NB4 (cell line): Measurements from ENCODE around the gene C6orf132.
A peak's percentile ranks its signal among the peaks of the same experiment; 100 is the strongest.

Experiments used
- MYC ChIP-seq: IDR thresholded peaks from 2 replicates; pipeline ENCODE4 v1.6.1; 2011; ENCODE audit warnings: low read depth, low read length
- POLR2A ChIP-seq: IDR thresholded peaks from 2 replicates; pipeline ENCODE4 v1.6.1; 2011; ENCODE audit warnings: mild to moderate bottlenecking; ENCODE audit not compliant: insufficient read length; ENCODE audit errors: extremely low read depth
- TF ChIP-seq, protein P1 (sequence below): IDR thresholded peaks from one replicate; pipeline ENCODE4 v1.5.1; 2012; ENCODE audit warnings: low read depth, low read length

DNA sequence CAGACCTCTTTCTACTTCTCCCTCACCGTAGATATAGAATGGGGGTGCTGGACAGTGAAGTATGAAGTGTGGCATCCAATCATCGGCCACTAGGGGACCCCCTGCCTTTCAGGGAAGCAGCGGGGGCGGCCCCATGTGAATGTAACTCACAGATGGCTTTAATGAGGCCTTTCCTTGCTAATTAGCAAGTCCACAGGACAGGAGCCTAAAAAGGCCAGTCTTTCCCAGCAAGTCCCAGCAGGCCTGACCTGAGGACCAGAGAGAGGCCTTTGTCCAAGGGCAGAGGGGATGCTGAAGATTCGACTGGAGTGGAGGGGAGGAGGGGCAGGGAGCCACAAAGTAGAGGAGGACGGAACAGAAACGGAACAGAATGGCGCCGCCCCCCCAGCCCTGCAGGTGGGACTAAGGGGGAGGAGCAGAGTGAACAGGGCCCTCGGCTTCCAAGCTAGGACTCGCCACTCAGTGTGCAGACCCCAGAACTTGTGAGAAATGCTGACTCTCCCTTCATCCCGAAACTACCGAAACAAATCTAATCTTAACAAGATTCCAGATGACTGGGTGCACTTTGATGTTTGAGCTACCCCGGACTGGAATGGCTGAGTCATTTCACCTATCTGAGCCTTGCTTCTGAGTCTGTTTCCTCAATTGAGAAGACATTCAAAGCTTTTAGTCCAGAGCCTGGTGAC lies 5.8 kb downstream of the C6orf132 start:
- TF ChIP-seq, protein P1, sequence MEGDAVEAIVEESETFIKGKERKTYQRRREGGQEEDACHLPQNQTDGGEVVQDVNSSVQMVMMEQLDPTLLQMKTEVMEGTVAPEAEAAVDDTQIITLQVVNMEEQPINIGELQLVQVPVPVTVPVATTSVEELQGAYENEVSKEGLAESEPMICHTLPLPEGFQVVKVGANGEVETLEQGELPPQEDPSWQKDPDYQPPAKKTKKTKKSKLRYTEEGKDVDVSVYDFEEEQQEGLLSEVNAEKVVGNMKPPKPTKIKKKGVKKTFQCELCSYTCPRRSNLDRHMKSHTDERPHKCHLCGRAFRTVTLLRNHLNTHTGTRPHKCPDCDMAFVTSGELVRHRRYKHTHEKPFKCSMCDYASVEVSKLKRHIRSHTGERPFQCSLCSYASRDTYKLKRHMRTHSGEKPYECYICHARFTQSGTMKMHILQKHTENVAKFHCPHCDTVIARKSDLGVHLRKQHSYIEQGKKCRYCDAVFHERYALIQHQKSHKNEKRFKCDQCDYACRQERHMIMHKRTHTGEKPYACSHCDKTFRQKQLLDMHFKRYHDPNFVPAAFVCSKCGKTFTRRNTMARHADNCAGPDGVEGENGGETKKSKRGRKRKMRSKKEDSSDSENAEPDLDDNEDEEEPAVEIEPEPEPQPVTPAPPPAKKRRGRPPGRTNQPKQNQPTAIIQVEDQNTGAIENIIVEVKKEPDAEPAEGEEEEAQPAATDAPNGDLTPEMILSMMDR = peak; percentile 76
- TF ChIP-seq POLR2A (no peak), MYC (no peak)
